ENCODE data around the gene CD44.

DNA sequence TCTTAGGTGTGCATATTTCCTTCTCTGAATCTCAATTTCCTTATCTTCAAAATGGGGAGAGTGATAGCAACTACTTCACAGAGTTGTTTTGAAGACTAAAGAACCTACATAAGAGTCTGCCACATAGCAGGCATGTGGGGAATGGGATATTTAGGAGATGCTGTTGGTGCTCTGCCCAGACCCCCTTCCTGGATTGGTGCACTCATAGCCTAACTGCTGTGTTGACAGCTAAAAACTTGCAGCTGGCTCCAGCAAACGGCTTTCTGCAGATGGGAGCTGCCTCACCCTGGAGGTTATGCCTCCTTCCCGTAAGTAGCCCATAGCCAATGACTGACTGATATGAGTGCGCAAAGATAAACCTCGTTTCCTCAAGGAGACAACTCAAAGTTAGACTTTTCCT lies 106.1 kb downstream of the CD44 start:
- TF ChIP-seq, protein P1, sequence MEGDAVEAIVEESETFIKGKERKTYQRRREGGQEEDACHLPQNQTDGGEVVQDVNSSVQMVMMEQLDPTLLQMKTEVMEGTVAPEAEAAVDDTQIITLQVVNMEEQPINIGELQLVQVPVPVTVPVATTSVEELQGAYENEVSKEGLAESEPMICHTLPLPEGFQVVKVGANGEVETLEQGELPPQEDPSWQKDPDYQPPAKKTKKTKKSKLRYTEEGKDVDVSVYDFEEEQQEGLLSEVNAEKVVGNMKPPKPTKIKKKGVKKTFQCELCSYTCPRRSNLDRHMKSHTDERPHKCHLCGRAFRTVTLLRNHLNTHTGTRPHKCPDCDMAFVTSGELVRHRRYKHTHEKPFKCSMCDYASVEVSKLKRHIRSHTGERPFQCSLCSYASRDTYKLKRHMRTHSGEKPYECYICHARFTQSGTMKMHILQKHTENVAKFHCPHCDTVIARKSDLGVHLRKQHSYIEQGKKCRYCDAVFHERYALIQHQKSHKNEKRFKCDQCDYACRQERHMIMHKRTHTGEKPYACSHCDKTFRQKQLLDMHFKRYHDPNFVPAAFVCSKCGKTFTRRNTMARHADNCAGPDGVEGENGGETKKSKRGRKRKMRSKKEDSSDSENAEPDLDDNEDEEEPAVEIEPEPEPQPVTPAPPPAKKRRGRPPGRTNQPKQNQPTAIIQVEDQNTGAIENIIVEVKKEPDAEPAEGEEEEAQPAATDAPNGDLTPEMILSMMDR (IDR thresholded peaks at IDR 0.05) = no peak
- TF ChIP-seq POLR2AphosphoS5 (IDR thresholded peaks at IDR 0.05) = no peak
- TF ChIP-seq POLR2A (IDR thresholded peaks at IDR 0.05) = no peak
- TF ChIP-seq EP300 (IDR thresholded peaks at IDR 0.05) = no peak

Data from gastroesophageal sphincter (tissue), 3 donors.